Fibroblast of skin of back (primary cell): Measurements from ENCODE around the gene CCDC136.

ENCODE experiments used
- DNase-seq: peaks from one replicate; pipeline ENCODE4 v3.0.0-alpha.2; 2013

Gene CCDC136

DNA sequence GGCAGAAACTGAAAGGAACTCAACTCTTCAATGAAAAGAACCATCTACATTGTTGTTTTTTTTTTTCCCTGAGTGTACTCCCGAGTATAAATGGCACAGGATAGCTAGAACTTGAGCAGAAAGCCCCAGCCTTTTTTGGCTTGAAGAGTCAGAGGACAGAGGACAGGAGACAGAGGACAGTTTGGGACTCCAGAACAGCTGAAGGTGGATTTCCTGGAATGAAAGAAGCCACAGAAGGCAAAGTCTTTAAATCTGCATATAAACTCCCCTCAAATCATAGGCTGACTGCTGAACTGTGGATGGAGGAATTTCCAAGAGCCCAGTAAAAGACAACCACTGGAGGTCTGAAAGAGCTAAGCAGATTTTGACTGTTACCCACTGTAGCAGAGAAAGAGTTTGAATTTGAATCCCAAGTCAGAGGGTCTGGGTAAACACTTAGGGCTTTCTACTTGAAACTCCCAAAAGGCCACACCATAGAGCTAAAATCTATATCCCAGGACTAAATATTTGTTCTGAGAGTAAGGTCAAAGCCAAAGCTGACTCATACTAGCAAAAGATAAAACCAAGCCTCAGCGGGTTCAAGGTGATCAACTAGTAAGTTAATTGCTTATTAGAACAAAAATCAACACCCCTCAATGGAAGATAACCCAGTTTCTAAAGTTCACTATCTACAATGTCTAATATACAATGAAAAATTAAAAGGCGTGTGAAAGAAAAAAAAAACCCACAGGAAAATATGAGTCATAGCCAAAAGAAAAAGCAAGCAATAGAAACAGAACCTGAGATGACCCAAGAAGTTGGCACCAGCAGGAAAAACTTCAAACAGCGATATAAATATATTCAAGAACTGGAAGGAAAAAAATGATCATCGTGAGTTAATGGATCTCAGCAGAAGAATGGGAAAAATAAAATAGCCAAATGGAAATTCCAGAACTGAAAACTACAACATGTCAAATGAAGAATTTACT is 14.3 kb upstream of the CCDC136 start:
- peak; percentile 53 for DNase-seq

- DNase-seq: no peak
These were observed 12.8 kb upstream of the CCDC136 start for GRCh38 chr7:128778946-128779345.

GRCh38 chr7:128781126-128781525 is 10.6 kb upstream of the CCDC136 start:
- DNase-seq: peak; percentile 83

DNA sequence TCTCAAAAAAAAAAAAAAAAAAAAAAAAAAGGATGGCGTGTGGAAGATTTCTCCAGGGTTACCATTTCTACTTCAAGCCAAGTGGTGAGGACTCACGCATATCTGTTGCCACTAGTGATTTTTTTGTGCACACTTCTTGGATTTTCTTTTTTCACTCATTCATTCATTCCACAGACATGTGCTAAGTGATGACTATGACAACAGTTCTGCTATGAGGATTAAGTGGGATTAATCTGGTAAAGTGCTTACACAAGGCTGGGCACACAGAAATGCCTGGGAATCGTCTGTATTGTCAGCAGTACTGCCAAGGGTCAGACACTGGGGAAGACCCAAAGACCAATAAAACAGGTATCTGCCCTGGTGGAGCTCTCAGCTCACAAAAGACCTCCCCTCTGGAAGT is 9.9 kb upstream of the CCDC136 start:
- DNase-seq: no peak

DNA sequence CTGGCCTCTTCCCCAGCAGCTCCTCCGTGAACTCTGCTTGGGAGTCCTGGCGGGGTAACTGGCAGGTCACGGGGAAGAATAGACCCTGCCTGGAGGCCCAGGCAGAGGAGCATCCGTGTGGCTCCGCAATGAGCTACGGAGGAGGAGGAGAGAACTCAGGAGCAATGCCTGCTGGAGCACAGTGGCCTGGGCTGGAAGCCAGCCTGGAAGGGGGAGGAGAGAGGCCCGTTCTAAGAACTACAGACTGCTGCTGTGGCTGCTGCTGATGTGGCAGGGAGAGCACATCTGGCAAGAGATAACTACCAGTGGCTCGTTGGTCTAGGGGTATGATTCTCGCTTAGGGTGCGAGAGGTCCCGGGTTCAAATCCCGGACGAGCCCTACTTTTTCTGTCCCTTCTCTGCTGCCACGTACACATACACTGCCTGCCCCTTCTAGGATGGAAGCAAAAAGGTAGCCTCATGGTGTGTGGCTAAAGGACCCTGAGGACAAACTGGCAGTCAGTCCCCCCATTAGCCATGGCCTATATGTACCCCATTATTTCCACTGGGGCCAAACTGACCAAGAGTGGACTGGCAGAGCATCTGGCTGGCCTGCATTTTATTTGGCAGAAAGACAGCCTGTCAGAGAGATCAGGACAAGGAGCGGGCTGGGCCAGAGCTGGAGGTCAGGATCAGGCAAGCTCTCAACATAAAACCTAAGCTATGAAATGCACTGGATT is 8.5 kb upstream of the CCDC136 start:
- peak; percentile 86 for DNase-seq

DNA sequence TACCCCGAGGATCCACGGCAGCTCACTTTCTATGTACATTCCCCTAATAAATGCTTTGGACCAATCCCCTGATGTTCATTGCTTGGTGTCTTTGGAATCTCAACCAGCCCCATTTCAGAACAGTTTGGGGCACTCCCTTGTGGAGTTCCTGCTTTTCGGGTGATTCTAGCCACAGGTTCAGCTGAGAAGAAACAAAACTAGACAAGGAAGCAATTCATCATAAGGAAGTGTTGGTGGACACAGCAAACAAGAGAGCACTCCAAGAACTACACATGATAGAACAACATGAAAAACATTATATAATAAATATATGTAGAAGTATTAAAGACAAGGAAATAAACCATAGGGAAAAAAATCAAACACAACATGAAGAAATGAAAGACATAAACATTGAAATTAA is 6.0 kb upstream of the CCDC136 start:
- DNase-seq: no peak

DNA sequence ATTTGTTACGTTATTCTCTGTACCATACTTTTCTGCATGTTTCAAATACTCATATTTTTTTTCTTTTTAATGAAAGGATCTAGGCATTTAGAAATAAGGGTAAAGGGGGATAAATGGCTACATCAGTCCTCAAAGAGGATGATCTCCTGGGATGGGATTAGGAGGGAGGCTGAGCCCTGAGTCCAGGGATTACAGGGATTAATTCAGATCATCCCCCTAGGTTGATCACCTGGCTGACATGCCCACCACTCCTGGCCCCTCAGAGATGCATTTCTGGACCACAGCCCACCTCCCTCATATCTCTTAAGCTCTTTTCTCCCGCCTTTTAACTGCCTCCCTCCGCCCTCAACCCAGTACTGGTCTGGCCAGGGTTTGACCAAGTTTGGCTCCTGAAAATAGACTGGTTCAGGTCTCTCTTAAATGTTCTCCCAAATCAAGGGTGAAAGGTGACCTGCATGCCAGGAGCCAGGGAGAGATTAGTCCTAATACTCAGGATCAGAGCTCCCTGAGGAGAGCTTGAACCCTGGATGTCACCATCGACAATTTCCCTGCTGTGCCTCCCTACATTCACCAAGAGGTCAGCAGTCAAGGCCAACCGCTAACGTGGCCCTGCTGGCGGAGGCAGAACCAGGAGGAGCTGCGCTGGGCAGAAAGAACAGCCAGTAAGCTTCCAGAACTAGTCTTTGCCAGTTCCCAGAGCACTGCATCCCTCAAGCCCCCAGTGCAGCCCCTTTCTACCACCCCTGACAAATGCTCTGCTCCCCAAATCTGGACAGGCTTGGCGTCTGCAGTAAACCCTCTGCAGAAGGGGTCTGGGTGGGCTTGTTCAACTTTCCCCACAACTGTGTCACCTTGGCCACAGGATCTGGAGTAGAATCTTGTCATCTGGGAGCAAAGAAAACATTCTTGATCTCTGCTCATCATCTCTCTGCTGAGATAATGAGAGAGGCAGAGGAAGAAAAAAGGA is 3.0 kb upstream of the CCDC136 start:
- no peak for DNase-seq

GRCh38 chr7:128790315-128791041 is 1.3 kb upstream of the CCDC136 start:
- DNase-seq: no peak

GRCh38 chr7:128791972-128792327 is 182 bp downstream of the CCDC136 start:
- no peak for DNase-seq

DNA sequence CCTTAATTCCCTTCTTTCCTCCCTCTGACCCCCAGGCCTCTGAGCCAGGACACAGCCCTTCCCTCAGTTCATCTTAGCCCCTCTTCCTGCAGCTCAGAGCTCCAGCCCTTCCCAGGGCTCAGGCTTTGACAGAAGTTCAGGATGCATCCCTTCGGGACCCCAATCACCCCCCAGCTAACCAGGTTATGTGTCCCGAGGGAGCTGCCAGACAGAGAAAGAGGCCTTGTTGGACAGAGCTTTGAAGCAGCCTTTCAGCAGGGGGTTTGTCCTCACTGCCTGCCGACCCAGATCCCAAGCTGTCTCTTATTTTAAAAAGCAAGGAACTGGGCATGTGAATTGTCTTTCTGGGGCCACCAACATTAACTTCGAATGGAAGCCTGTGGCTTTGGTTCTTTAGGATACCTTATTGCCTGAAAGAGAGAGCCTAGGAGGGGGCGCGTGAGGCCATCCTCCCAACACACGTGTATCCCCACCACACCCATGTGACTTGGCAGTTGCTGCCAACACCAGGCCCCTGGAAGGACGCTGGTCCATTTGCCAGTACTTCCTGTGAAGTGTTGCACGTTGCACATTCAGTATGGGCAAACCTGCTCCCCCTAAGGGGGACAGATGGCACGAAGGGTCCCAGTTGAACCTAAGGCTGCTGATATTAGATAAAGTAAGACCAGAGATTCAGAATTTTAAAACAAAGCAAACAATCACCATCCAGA is 858 bp downstream of the CCDC136 start:
- no peak for DNase-seq

GRCh38 chr7:128793181-128793547 is 1.4 kb downstream of the CCDC136 start:
- no peak for DNase-seq

DNA sequence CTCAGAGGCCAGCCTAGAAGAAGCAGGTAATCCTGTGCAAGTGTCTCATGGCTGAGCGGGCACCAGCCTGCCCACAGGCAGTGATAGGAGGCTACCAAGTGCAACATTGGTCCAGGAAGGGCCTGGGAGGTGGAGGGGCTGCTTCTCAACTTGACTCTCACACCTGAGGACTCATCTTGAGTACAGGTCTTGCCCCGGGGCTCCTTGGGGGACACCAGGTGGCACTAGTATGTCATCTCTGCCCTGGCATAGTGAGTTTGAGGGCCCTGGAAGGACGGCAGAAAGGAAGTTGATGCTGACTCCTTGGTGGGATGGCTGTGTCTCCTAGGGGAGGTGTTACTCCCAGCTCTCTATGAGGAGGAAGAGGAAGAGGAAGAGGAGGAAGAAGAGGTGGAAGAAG is 2.3 kb downstream of the CCDC136 start:
- no peak for DNase-seq

DNA sequence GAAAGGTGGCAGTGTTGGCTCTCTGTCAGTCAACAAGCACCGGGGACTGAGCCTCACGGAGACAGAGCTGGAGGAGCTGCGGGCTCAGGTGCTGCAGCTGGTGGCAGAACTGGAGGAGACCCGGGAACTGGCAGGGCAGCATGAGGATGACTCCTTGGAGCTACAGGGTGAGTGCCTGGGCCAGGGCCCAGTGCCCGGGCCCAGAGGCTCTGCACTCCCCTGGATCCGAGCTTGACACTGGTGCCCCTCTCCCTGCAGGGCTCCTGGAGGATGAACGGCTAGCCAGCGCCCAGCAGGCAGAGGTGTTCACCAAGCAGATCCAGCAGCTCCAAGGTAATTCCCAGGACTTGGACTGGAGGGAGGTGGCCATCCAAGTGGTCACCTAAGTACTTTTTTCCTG is 2.7 kb downstream of the CCDC136 start:
- no peak for DNase-seq

DNA sequence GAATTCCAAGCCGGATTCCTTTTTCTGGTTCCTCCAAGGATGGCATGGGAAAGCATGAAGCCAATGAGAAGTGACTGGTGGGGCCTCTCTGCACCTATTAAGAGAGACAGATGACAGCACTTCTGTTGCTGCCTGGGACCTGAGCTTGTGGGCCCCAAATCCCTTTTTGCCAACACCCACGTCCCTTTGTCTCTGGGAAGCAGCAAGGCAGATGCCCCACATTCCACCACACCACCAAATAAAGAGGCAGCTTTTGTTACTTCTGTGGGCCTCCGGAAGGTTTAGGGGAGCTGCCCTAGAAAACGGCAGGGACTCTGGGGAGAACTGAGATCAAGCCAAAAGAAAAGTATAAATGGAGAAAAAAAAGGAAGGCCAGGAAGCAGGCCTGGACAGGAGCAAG is 3.4 kb downstream of the CCDC136 start:
- no peak for DNase-seq

- peak; percentile 50 for DNase-seq
These were observed 4.6 kb downstream of the CCDC136 start for GRCh38 chr7:128796327-128796726.

DNA sequence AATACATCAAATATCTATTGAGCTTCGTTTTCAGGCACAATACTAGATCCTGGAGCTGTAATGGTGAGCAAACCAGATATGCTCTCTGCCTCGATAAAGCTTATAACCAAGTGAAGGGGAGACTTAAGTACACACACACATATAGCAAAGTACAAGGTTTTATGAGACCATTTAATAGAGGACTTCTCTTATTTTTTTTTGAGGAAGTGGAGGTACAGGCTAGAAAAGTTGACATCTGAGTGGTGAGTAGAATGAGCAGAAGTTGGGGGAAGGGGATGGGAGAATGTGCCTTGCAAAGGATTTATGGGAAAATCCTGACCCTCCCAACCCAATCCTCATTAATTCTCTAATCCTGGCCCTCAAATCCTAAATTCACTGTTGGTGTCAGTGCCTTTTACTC is 7.7 kb downstream of the CCDC136 start:
- no peak for DNase-seq

GRCh38 chr7:128800567-128800966 is 8.8 kb downstream of the CCDC136 start:
- no peak for DNase-seq

- DNase-seq: no peak
These were observed 9.2 kb downstream of the CCDC136 start for GRCh38 chr7:128801003-128801402.

GRCh38 chr7:128801667-128802418 is 10.1 kb downstream of the CCDC136 start:
- no peak for DNase-seq

DNA sequence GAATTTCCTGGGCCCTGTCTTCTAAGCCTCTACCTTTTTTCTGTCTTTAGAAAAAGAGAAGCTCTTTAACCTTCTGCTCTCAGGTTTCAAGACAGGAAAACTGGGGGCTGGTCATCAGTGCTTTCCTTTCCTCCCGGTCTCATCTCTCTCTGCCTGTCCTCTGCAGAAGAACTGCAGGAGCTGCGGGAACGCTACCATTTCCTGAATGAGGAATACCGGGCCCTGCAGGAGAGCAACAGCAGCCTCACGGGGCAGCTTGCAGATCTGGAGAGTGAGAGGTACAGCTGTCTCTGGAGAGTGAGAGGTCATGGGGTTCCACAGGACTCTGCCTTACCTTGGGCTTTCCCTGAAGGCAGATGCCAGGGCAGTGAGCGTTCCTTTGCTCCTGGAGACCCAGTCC is 12.7 kb downstream of the CCDC136 start:
- no peak for DNase-seq

GRCh38 chr7:128805225-128805624 is 13.5 kb downstream of the CCDC136 start:
- no peak for DNase-seq
